ENCODE measurements around the gene TTC39B. TPM values are rescaled to one million over a fixed set of nuclear protein-coding genes. Genes with fewer than 3 reads are reported as not detected.

The TTC39B gene
- total RNA-seq, 3 donors from 2014 or later: 6.2 to 14.8 (median 14.4) TPM

DNA sequence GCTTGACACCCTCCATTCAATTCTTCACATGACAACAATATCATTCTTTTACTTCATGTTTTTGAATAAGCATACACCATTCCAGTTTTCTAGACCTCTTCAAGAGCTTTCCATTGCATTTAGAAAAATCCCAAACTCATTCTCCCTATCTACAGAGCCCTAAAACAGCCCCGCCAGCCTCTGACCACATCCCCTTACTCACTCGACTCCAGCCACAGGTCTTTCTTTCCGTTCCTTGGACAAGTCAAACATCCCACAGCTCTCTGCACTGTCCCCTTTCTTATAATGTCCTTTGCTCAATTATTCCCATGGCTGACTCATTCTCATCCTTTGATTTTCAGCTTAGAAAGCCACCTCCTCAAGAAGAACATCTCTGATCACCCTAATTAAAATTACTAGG, 38.2 kb downstream of the TTC39B start:
- H3K27me3 ChIP-seq: no peaks in the 10 kb centered on the region
- intact Hi-C loops (cut with DNase I; ENCODE audit: low total_unique reads): no loop called here
- DNase-seq (ENCODE audit: low spot score in 2 of 2): no peak
- H3K4me3 ChIP-seq: no peak overlapping the region
- no peaks in the 10 kb centered on the region for H3K4me1 ChIP-seq
- H3K36me3 ChIP-seq: no peaks in the 10 kb centered on the region
- no peaks in the 10 kb centered on the region for H3K9me3 ChIP-seq
- no peak for TF ChIP-seq POLR2AphosphoS5 (IDR thresholded peaks at IDR 0.05)
- no peak for TF ChIP-seq POLR2A (IDR thresholded peaks at IDR 0.05)
- TF ChIP-seq CTCF (IDR thresholded peaks at IDR 0.05): no peak
- H3K27ac ChIP-seq: no peak overlapping the region

DNA sequence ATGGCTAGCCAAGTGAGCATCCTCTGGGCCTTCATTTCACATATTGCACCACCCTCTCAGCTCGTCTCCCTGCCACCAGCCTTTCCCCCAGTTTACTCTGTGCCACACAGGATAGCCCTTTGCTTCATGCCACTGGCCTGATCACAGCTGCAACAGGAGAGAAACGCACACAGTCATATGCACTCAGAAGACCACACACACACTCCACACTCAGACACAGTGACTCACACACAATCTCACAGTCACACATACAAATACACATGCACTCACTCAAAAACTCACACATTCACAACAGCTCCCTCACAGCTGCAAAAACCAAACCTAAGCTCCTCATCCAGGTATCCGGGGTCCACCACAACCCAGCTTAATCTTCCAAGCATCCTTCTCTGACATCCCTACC, 38.7 kb downstream of the TTC39B start:
- Histone ChIP-seq H3K9me3 (no peaks in the 10 kb centered on the region), H3K27me3 (no peaks in the 10 kb centered on the region), H3K27ac (no peak overlapping the region), H3K4me3 (no peak overlapping the region), H3K4me1 (no peaks in the 10 kb centered on the region), H3K36me3 (no peaks in the 10 kb centered on the region)
- no peak for DNase-seq (ENCODE audit: low spot score in 2 of 2)
- TF ChIP-seq POLR2AphosphoS5 (IDR thresholded peaks at IDR 0.05) (no peak), CTCF (IDR thresholded peaks at IDR 0.05) (no peak), POLR2A (IDR thresholded peaks at IDR 0.05) (no peak)
- intact Hi-C loops (cut with DNase I; ENCODE audit: low total_unique reads): no loop called here

- no peaks in the 10 kb centered on the region for H3K4me1 ChIP-seq
- H3K27ac ChIP-seq: no peak overlapping the region
- no peak for TF ChIP-seq CTCF (IDR thresholded peaks at IDR 0.05)
- no peak for TF ChIP-seq POLR2A (IDR thresholded peaks at IDR 0.05)
- no peak for TF ChIP-seq POLR2AphosphoS5 (IDR thresholded peaks at IDR 0.05)
- no peaks in the 10 kb centered on the region for H3K9me3 ChIP-seq
- intact Hi-C loops (cut with DNase I; ENCODE audit: low total_unique reads): no loop called here
- H3K4me3 ChIP-seq: no peak overlapping the region
- DNase-seq (ENCODE audit: low spot score in 2 of 2): no peak
- no peaks in the 10 kb centered on the region for H3K27me3 ChIP-seq
- no peaks in the 10 kb centered on the region for H3K36me3 ChIP-seq
These were observed 42.1 kb downstream of the TTC39B start for GRCh38 chr9:15264918-15265317.

GRCh38 chr9:15262581-15262980, 44.4 kb downstream of the TTC39B start:
- Histone ChIP-seq H3K4me1 (no peaks in the 10 kb centered on the region), H3K27me3 (no peaks in the 10 kb centered on the region), H3K27ac (no peak overlapping the region), H3K9me3 (no peaks in the 10 kb centered on the region), H3K4me3 (no peak overlapping the region), H3K36me3 (no peaks in the 10 kb centered on the region)
- TF ChIP-seq CTCF (IDR thresholded peaks at IDR 0.05): no peak
- TF ChIP-seq POLR2A (IDR thresholded peaks at IDR 0.05): no peak
- TF ChIP-seq POLR2AphosphoS5 (IDR thresholded peaks at IDR 0.05): no peak
- no peak for DNase-seq (ENCODE audit: low spot score in 2 of 2)
- intact Hi-C loops (cut with DNase I; ENCODE audit: low total_unique reads): no loop called here

DNA sequence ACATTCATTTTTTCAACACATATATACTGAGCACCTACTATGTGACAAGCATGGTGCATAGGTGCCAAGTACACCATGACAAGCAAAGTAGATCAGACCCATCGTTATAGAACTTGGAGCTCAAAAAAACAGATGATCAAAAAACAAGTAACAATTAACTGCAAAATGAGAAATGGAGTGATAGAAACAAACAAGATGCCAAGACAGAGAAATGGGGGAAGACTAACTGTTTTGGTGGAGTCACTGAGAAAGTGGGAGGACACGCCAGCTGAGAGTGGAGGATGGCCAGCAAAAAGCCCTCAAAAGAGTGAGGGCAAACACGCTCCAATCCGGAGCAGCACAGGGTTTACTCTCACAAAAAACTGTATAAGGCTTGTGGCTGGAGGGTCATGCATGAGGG, 50.6 kb downstream of the TTC39B start:
- Histone ChIP-seq H3K4me1 (no peaks in the 10 kb centered on the region), H3K4me3 (no peak overlapping the region), H3K27ac (no peak overlapping the region), H3K9me3 (no peaks in the 10 kb centered on the region), H3K36me3 (no peaks in the 10 kb centered on the region), H3K27me3 (no peaks in the 10 kb centered on the region)
- no peak for TF ChIP-seq POLR2AphosphoS5 (IDR thresholded peaks at IDR 0.05)
- TF ChIP-seq CTCF (IDR thresholded peaks at IDR 0.05): no peak
- no peak for TF ChIP-seq POLR2A (IDR thresholded peaks at IDR 0.05)
- DNase-seq (ENCODE audit: low spot score in 2 of 2): no peak
- intact Hi-C loops (cut with DNase I; ENCODE audit: low total_unique reads): no loop called here
